22Rv1 (cell line): ENCODE data around the gene MLLT3.

Experiments
- H3K27ac ChIP-seq: fragments of 450-650 bp; 2 replicates; pipeline ENCODE4 v1.5.1; 2017
- ZFX ChIP-seq: fragments of 450-650 bp; IDR thresholded peaks from 2 replicates; pipeline ENCODE4 v1.6.1; 2017; ENCODE audit warnings: antibody characterized with exemption, borderline replicate concordance
- TF ChIP-seq, protein P1 (sequence below): fragments of 450-650 bp; IDR thresholded peaks from 2 replicates; pipeline ENCODE4 v1.5.1; 2017; ENCODE audit warnings: mild to moderate bottlenecking

MLLT3 gene

GRCh38 chr9:20358207-20358606 lies 264.1 kb downstream of the MLLT3 start:
- TF ChIP-seq, protein P1, sequence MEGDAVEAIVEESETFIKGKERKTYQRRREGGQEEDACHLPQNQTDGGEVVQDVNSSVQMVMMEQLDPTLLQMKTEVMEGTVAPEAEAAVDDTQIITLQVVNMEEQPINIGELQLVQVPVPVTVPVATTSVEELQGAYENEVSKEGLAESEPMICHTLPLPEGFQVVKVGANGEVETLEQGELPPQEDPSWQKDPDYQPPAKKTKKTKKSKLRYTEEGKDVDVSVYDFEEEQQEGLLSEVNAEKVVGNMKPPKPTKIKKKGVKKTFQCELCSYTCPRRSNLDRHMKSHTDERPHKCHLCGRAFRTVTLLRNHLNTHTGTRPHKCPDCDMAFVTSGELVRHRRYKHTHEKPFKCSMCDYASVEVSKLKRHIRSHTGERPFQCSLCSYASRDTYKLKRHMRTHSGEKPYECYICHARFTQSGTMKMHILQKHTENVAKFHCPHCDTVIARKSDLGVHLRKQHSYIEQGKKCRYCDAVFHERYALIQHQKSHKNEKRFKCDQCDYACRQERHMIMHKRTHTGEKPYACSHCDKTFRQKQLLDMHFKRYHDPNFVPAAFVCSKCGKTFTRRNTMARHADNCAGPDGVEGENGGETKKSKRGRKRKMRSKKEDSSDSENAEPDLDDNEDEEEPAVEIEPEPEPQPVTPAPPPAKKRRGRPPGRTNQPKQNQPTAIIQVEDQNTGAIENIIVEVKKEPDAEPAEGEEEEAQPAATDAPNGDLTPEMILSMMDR: no peak
- TF ChIP-seq ZFX: no peak
- no peak overlapping the region for H3K27ac ChIP-seq

GRCh38 chr9:20357037-20357432 lies 265.3 kb downstream of the MLLT3 start:
- H3K27ac ChIP-seq: peak overlapping the region; percentile 52
- TF ChIP-seq, protein P1: no peak
- TF ChIP-seq ZFX: no peak

DNA sequence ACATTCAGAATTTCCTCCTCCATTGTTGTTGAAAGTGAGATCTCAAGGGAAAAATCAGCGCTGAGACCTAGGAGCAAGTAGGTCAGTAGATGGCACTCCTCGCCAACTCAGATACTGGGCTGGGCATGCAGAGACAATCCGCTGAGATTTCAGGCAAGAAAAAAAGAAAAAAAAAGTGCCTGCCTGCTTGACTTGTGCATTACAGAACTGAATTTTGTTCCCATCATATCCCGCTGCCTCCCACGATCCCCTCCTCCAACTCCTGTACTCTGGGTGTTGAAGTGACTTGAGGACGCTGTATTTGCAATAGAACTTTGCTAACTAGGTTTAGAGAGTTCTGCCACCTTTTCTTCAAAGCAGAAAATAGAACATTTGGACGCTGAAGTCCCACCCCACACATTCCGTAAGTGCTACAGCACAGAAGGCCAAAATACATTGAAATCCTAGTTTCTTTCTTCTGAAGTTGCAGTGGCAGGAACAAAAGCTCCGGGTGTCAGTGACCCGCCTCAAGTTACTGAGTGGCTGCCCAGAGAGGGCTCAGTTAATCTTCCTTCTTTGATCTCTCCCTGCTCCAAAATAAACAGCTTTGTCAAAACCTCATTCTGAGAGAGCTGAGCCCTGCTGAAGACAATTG lies 265.8 kb downstream of the MLLT3 start:
- H3K27ac ChIP-seq: peak overlapping the region; percentile 52
- no peak for TF ChIP-seq ZFX
- TF ChIP-seq, protein P1: peak; percentile 90

- H3K27ac ChIP-seq: no peak overlapping the region
- TF ChIP-seq, protein P1: no peak
- TF ChIP-seq ZFX: no peak
Measured at GRCh38 chr9:20355022-20355421, 267.3 kb downstream of the MLLT3 start.

DNA sequence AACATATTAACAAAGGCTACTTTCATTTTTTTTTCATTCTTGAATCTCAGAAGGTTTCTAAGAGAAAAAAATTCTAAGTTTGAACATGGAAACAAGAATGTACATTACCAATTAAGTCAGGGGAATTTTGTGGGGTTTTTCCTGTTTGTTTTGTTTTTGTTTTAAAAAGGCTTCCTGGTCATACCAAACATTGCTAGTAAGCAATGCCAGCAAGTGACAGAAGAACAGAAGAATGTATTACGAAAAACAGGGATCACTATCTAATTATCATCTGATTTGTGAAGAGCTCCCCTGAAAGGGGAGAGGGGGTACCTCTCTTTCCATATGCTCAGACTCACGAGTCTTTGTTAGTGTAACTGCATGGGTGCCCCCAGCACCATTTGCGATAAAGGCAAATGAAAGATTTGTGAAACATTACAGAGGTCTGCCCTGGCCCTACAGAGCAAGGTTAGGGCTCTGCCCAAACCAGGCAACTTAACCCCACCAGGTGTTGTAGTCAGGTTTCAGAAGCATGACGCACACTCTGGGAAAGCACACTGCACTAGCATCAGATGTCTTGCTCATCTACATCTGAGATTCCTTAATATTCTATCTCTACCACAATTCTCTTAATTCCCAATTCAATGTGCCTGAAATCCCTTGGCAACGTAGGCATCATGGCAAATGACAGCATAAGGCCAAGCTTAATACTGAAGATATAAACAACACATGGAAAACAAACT lies 268.2 kb downstream of the MLLT3 start:
- TF ChIP-seq, protein P1: no peak
- TF ChIP-seq ZFX: no peak
- no peak overlapping the region for H3K27ac ChIP-seq

DNA sequence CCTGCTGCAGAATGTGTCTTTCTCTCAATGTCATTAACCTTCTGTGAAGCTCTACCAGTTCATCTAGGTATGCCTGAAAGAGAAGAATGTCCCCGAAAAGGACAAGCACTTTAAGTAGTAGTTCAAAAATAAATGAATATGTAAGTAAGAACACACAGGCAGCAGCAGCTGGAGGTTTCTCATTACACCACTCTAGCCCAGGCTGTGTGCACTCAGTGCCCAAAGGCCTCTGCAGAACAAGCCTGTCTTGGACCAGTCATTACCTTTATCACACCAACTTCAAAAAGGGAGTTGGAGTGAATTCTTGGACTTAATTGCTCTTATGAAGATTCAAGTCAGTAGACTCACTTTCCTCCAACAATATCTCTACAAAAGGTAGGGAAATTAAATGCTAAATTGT lies 268.8 kb downstream of the MLLT3 start:
- TF ChIP-seq, protein P1: no peak
- no peak for TF ChIP-seq ZFX
- no peak overlapping the region for H3K27ac ChIP-seq

DNA sequence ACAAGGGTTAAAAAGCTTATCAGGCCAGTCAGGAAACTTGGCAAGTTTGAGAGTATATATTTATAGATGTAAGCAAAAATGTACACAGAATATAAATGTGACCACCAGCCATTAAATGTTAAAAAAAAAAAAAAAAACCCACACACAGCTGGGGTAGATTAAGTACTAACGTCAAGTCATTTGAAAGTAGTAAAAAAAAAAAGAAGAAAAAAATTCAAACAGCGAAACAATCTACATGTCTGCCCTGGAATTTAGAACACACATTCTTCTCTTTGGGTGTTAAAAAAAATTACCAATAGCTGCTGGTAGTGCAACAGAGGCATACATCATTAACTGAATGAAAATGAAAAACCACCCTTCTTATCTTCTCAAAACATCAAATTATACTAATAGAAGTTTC lies 269.7 kb downstream of the MLLT3 start:
- no peak overlapping the region for H3K27ac ChIP-seq
- no peak for TF ChIP-seq ZFX
- TF ChIP-seq, protein P1: no peak
